Measurements from ENCODE around the gene ZSWIM6. TPM values are rescaled to one million over a fixed set of nuclear protein-coding genes. Genes with fewer than 3 reads are reported as not detected.

The ZSWIM6 gene
- total RNA-seq, 1 donor from 2014 or later: 50.2 TPM

- H3K9me3 Mint-ChIP-seq (ENCODE audit: unreplicated experiment): no peaks in the 10 kb centered on the region
- H3K4me3 Mint-ChIP-seq (ENCODE audit: unreplicated experiment): no peak overlapping the region
Observed at GRCh38 chr5:61575581-61575980, 243.5 kb downstream of the ZSWIM6 start.

GRCh38 chr5:61576556-61576955, 244.5 kb downstream of the ZSWIM6 start:
- Mint-ChIP-seq H3K4me1 (ENCODE audit: low read depth, unreplicated experiment) (peaks cover 4% of the 10 kb centered on the region), H3K4me3 (ENCODE audit: unreplicated experiment) (no peak overlapping the region), H3K27ac (ENCODE audit: unreplicated experiment) (no peak overlapping the region), H3K9me3 (ENCODE audit: unreplicated experiment) (no peaks in the 10 kb centered on the region), H3K27me3 (ENCODE audit: unreplicated experiment) (peaks cover 1% of the 10 kb centered on the region), H3K36me3 (ENCODE audit: unreplicated experiment) (no peaks in the 10 kb centered on the region)
- DNase-seq: no peak
- TF ChIP-seq, protein P1, sequence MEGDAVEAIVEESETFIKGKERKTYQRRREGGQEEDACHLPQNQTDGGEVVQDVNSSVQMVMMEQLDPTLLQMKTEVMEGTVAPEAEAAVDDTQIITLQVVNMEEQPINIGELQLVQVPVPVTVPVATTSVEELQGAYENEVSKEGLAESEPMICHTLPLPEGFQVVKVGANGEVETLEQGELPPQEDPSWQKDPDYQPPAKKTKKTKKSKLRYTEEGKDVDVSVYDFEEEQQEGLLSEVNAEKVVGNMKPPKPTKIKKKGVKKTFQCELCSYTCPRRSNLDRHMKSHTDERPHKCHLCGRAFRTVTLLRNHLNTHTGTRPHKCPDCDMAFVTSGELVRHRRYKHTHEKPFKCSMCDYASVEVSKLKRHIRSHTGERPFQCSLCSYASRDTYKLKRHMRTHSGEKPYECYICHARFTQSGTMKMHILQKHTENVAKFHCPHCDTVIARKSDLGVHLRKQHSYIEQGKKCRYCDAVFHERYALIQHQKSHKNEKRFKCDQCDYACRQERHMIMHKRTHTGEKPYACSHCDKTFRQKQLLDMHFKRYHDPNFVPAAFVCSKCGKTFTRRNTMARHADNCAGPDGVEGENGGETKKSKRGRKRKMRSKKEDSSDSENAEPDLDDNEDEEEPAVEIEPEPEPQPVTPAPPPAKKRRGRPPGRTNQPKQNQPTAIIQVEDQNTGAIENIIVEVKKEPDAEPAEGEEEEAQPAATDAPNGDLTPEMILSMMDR (IDR thresholded peaks at IDR 0.05; ENCODE audit: partially characterized antibody, unreplicated experiment): no peak

More at GRCh38 chr5:61575581-61575980, 243.5 kb downstream of the ZSWIM6 start:
- TF ChIP-seq, protein P1 (IDR thresholded peaks at IDR 0.05; ENCODE audit: partially characterized antibody, unreplicated experiment): no peak
- peaks cover 1% of the 10 kb centered on the region for H3K27me3 Mint-ChIP-seq (ENCODE audit: unreplicated experiment)
- no peak overlapping the region for H3K27ac Mint-ChIP-seq (ENCODE audit: unreplicated experiment)
- DNase-seq: no peak
- peaks cover 4% of the 10 kb centered on the region for H3K4me1 Mint-ChIP-seq (ENCODE audit: low read depth, unreplicated experiment)
- no peaks in the 10 kb centered on the region for H3K36me3 Mint-ChIP-seq (ENCODE audit: unreplicated experiment)

- Mint-ChIP-seq H3K4me1 (ENCODE audit: low read depth, unreplicated experiment) (peaks cover 4% of the 10 kb centered on the region), H3K27me3 (ENCODE audit: unreplicated experiment) (no peaks in the 10 kb centered on the region), H3K4me3 (ENCODE audit: unreplicated experiment) (no peak overlapping the region), H3K36me3 (ENCODE audit: unreplicated experiment) (no peaks in the 10 kb centered on the region), H3K9me3 (ENCODE audit: unreplicated experiment) (no peaks in the 10 kb centered on the region), H3K27ac (ENCODE audit: unreplicated experiment) (no peak overlapping the region)
- TF ChIP-seq, protein P1 (IDR thresholded peaks at IDR 0.05; ENCODE audit: partially characterized antibody, unreplicated experiment): no peak
- DNase-seq: no peak
Observed at GRCh38 chr5:61578858-61579503, 246.9 kb downstream of the ZSWIM6 start.

DNA sequence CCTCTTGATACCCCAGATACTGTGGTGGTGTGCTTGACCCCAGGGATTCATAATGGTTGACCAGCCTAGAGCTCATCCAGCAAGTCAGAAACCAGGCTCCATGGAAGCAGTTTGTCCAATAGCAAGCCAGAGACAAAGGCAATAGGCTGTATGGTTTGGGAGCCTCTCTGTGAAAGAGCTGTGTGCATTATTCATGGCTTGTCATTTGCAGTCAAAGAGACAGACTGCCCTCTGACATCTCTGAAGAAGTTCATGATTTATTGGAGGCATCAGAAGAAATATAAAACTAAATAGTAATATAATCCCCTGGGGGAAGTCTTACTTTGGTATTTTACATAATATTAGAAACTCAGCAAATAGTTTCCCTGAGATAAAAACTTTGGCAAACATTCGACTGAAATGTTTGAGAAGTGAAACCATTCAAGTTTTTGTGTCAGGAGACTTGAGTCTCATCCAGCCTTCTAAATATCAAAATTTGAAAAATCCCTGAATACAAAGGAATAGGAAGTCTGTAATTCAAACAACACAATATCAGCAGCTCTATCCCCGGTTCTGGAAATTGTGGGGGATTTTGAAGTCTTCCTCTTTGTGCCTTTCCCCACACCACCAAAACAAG, 250.3 kb downstream of the ZSWIM6 start:
- no peak for DNase-seq
- Mint-ChIP-seq H3K9me3 (ENCODE audit: unreplicated experiment) (no peaks in the 10 kb centered on the region), H3K4me1 (ENCODE audit: low read depth, unreplicated experiment) (no peaks in the 10 kb centered on the region), H3K27ac (ENCODE audit: unreplicated experiment) (no peak overlapping the region), H3K36me3 (ENCODE audit: unreplicated experiment) (peaks cover 2% of the 10 kb centered on the region), H3K4me3 (ENCODE audit: unreplicated experiment) (no peak overlapping the region), H3K27me3 (ENCODE audit: unreplicated experiment) (no peaks in the 10 kb centered on the region)
- TF ChIP-seq, protein P1 (IDR thresholded peaks at IDR 0.05; ENCODE audit: partially characterized antibody, unreplicated experiment): no peak

- Mint-ChIP-seq H3K36me3 (ENCODE audit: unreplicated experiment) (peaks cover 6% of the 10 kb centered on the region), H3K4me3 (ENCODE audit: unreplicated experiment) (no peak overlapping the region), H3K9me3 (ENCODE audit: unreplicated experiment) (no peaks in the 10 kb centered on the region), H3K27ac (ENCODE audit: unreplicated experiment) (no peak overlapping the region), H3K4me1 (ENCODE audit: low read depth, unreplicated experiment) (no peaks in the 10 kb centered on the region), H3K27me3 (ENCODE audit: unreplicated experiment) (no peaks in the 10 kb centered on the region)
- TF ChIP-seq, protein P1 (IDR thresholded peaks at IDR 0.05; ENCODE audit: partially characterized antibody, unreplicated experiment): no peak
- DNase-seq: no peak
Observed at GRCh38 chr5:61582887-61583286, 250.8 kb downstream of the ZSWIM6 start.

All from glutamatergic neuron (in vitro differentiated cells).